Common myeloid progenitor, CD34-positive (primary cell): ENCODE results near the gene TNFSF13.
"Not testable (repeated sequence)": the region's sequence is repeated elsewhere in the genome, so short reads cannot be mapped to it uniquely, and the experiment has no call there.

ENCODE experiments used
- CTCF ChIA-PET: fragments of 350-600 bp; sonication (Branson Sonifier 250); formaldehyde crosslinking; loops from one replicate; lab custom pipeline; 2021; ENCODE audit warnings: antibody characterized with exemption; lab: Charles Lee
- POLR2A ChIA-PET: fragments of 350-600 bp; sonication (Branson Sonifier 250); formaldehyde crosslinking; loops from one replicate; lab custom pipeline; 2021; ENCODE audit warnings: antibody characterized with exemption; lab: Charles Lee
- DNase-seq, 3 donors: peaks; one replicate each; pipeline versions ENCODE4 v3.0.0 to v3.0.0-alpha.2; 2013
- H3K27ac ChIP-seq, 2 experiments: 1 replicate in 1 of 2; 2 replicates in 1 of 2; pipeline ENCODE4 v1.7.0; 2013; ENCODE audit warnings: inconsistent platforms in 2 of 2, low read length in 2 of 2, mild to moderate bottlenecking in 2 of 2, low read depth in 1 of 2, moderate library complexity in 1 of 2; ENCODE audit not compliant: severe bottlenecking in 2 of 2, insufficient read depth in 1 of 2, poor library complexity in 1 of 2
- H3K27me3 ChIP-seq, 5 experiments: replicated peaks in 2 of 5; 1 replicate in 3 of 5; 2 replicates in 2 of 5; pipeline versions ENCODE4 v1.6.1 to v1.7.0; 2013; ENCODE audit warnings: low read length in 4 of 5, mild to moderate bottlenecking in 2 of 5, moderate library complexity in 2 of 5, inconsistent platforms in 1 of 5; ENCODE audit not compliant: insufficient read depth in 5 of 5, control insufficient read depth in 4 of 5
- H3K36me3 ChIP-seq, 4 experiments: 1 replicate in 2 of 4; 2 replicates in 2 of 4; pipeline versions ENCODE4 v1.6.1 to v1.7.0; 2013; ENCODE audit warnings: low read length in 3 of 4, control low read depth in 1 of 4, mild to moderate bottlenecking in 1 of 4; ENCODE audit not compliant: control insufficient read depth in 4 of 4, insufficient read depth in 4 of 4
- H3K4me1 ChIP-seq, 4 experiments: 1 replicate in 3 of 4; 2 replicates in 1 of 4; pipeline versions ENCODE4 v1.6.1 to v1.7.1; 2013; ENCODE audit warnings: low read length in 3 of 4, mild to moderate bottlenecking in 3 of 4, control low read depth in 1 of 4, inconsistent platforms in 1 of 4, moderate library complexity in 1 of 4; ENCODE audit not compliant: control insufficient read depth in 4 of 4, insufficient read depth in 4 of 4; ENCODE audit errors: control extremely low read depth in 1 of 4
- H3K4me3 ChIP-seq, 7 experiments: 1 replicate in 4 of 7; 2 replicates in 3 of 7; pipeline versions ENCODE4 v1.5.1 to v1.7.0; 2013; ENCODE audit warnings: mild to moderate bottlenecking in 7 of 7, low read length in 6 of 7, moderate library complexity in 6 of 7, inconsistent platforms in 2 of 7, low read depth in 2 of 7, control low read depth in 1 of 7; ENCODE audit not compliant: insufficient read depth in 4 of 7, control insufficient read depth in 1 of 7; ENCODE audit errors: extremely low read depth in 1 of 7
- H3K9me3 ChIP-seq, 5 experiments: 1 replicate in 4 of 5; 2 replicates in 1 of 5; pipeline versions ENCODE4 v1.6.1 to v1.7.1; 2013; ENCODE audit warnings: low read length in 4 of 5, mild to moderate bottlenecking in 2 of 5, inconsistent platforms in 1 of 5, low read depth in 1 of 5, moderate library complexity in 1 of 5; ENCODE audit not compliant: control insufficient read depth in 4 of 5, insufficient read depth in 2 of 5; ENCODE audit errors: control extremely low read depth in 1 of 5
- WGBS: methylation state at CpG from one replicate; pipeline ENCODE4 v1.1.5; 2013; ENCODE audit not compliant: insufficient coverage; 5-methylcytosine and 5-hydroxymethylcytosine counted together

TNFSF13 gene

DNA sequence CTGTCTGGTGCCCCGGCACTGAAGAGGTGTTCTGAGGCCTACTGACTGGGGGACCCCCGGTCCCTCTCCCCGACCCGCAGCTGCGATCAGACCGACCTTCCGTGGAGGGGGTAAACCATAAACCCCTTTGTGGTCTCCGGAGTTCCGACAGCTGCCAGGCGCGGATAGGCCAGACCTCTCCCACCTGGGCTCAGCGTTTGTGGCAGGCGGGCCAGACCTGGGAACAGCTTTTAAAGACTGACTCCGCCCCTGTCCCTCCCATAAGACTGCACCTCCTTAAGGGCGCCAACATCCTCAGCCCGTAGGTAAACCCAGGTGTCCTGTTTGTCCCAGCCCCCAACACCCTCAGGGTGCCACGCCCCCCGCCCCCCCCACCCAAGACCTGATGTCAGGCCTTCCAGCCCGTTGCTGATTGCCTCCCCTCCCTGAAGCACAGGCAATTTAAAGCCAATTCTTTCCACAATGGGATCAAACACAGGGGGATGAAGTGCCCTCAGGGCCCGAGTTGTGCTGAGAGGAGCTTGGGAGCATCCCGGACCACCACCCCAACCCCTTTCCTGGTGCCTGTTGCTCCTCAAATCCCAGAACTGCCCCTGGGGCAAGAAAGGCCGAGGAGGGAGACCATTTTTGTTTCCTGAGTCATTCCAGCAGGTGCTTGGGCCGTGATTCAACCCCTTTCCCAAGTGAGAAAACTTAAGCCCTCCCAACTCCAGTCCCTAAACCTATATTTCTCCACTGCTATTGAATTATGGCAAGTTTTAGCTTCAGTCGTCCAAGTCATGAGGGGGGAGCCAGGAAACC lies 31.5 kb downstream of the TNFSF13 start, which contains the start of gene SOX15:
TSS of gene SOX15 (minus strand) at position 204 of the 801 bp plus-strand sequence. CDS start 418 bp downstream, outside the sequence.
- Histone ChIP-seq H3K27ac (no peak within 1 kb of the TSS), H3K27me3 (no peaks in the 10 kb centered on the region), H3K4me1 (peaks cover 0 to 22% (median 11%) of the 10 kb centered on the region in 4 experiments), H3K4me3 (peak within 1 kb of the TSS in 2 of 7 experiments; percentile 28 to 40), H3K9me3 (no peaks in the 10 kb centered on the region), H3K36me3 (peaks cover 23 to 90% (median 53%) of the 10 kb centered on the region in 4 experiments)
- no peak for DNase-seq
- CTCF ChIA-PET = interaction anchor here (0.8 to 7.6 kb wide), 18 partner anchors 10 to 235 kb away, joined by 3 to 58 read pairs (median 6); partner anchors contain the start of genes CD68, SENP3, TMEM95 and TP53
- POLR2A ChIA-PET = interaction anchor here (0.6 to 1.1 kb wide), 3 partner anchors 10 to 98 kb away, joined by 3 to 4 read pairs (median 3); partner anchors contain the start of gene CD68
- 85% methylated on average over 18 of the region's 24 CpGs for WGBS

DNA sequence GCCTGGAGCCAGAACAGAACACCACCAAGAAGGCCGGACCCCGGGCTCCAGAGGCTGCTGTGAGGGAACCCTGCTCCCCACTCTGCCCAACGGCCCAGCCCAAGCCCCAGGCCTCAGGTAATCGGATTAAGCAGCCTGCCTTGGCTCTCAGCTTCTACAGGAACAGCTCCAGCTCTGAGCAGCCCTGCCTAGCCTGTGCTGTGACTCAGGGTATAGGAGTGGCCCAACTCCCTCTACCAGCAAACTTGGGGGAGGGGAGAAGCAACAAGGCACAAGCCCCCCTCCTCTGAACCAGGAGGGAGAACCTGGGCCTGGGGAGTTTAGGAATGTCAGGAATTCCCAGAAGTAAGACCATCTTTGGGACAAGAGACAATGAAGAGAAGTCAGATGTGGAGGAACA lies 32.2 kb downstream of the TNFSF13 start:
- Histone ChIP-seq H3K9me3 (no peaks in the 10 kb centered on the region), H3K4me3 (no peak overlapping the region), H3K27me3 (no peaks in the 10 kb centered on the region), H3K36me3 (peaks cover 27 to 96% (median 59%) of the 10 kb centered on the region in 4 experiments), H3K4me1 (peaks cover 0 to 16% (median 7%) of the 10 kb centered on the region in 4 experiments), H3K27ac (no peak overlapping the region)
- CTCF ChIA-PET = interaction anchor here (0.8 to 7.6 kb wide), 8 partner anchors 10 to 97 kb away, joined by 3 to 58 read pairs (median 12); partner anchors contain the start of genes CD68 and TP53
- WGBS = 97% methylated on average over 4 of the region's 4 CpGs
- no peak for DNase-seq
- POLR2A ChIA-PET = interaction anchor here (0.9 kb wide), 1 partner anchor 97 kb away, joined by 3 read pairs; no protein-coding TSS in a partner anchor

DNA sequence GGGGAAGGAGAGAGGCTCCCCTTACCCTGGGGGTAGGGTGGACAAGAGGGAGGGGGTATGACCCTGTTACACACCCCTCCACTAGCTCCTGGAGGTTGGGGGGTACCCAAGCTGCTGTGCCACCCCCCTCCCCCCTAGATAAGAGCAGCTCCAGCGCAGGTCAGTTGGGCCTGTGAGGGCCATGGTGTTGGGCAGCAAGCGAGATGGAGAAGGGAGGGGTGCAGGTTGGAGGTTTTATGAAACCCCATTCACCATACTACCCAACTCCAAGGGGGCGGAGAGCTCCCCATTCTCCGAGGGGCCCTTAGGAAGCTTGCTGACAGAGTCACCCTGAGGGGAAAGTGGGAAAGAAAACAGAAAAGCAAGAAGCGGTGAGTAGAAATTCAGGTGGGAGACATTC lies 33.0 kb downstream of the TNFSF13 start:
- DNase-seq = no peak
- peaks cover 0 to 15% (median 5%) of the 10 kb centered on the region in 4 experiments for H3K4me1 ChIP-seq
- no peaks in the 10 kb centered on the region for H3K27me3 ChIP-seq
- ChIA-PET POLR2A (no interaction called here), CTCF (interaction anchor here (0.6 to 2.2 kb wide), 5 partner anchors 8 to 71 kb away, joined by 3 to 9 read pairs (median 4); partner anchors contain the start of gene MPDU1)
- H3K4me3 ChIP-seq = no peak overlapping the region
- no CpG with 5 or more reads among the region's 5 CpGs for WGBS
- H3K27ac ChIP-seq = no peak overlapping the region
- peaks cover 32 to 97% (median 63%) of the 10 kb centered on the region in 4 experiments for H3K36me3 ChIP-seq
- H3K9me3 ChIP-seq = no peaks in the 10 kb centered on the region

DNA sequence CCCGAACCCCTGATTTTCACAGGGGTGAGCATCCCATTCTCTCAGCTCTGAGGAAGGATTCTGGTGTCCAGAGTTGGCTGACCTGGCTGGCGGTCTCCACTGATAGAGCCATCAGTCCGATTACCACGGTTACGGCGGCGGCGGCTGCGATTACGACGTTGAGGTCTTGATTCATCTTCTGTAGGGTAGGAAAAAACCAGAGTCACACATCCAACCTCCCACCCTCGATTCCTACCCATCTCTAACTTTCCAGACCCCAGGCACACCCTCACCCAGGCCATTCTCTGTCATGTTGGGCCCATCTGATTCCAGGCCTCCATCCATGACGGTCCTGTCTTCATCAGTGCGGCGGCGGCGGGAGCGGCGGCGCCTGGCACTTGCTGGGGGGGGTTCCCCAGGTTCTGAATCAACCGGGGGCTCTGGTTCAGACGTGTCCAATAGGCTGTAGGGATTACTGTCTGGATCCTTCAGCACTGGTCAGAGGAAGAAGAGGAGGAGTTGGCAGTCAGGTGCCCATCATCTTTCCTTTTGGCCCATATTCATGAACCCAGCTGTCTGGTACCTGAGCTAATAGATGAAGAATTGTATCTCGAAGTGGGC lies 34.0 kb downstream of the TNFSF13 start:
- Histone ChIP-seq H3K36me3 (peaks cover 32 to 94% (median 60%) of the 10 kb centered on the region in 4 experiments), H3K27ac (no peak overlapping the region), H3K4me3 (no peak overlapping the region), H3K4me1 (peaks cover 0 to 15% (median 5%) of the 10 kb centered on the region in 4 experiments), H3K9me3 (no peaks in the 10 kb centered on the region), H3K27me3 (no peaks in the 10 kb centered on the region)
- no peak for DNase-seq
- WGBS = 97% methylated on average over 13 of the region's 23 CpGs
- POLR2A ChIA-PET = interaction anchor here (1.0 kb wide), 1 partner anchor 13 kb away, joined by 4 read pairs; the partner anchor contains the start of gene CD68
- CTCF ChIA-PET = interaction anchor here (1.0 to 2.2 kb wide), 7 partner anchors 9 to 77 kb away, joined by 3 to 9 read pairs (median 4); partner anchors contain the start of gene MPDU1

DNA sequence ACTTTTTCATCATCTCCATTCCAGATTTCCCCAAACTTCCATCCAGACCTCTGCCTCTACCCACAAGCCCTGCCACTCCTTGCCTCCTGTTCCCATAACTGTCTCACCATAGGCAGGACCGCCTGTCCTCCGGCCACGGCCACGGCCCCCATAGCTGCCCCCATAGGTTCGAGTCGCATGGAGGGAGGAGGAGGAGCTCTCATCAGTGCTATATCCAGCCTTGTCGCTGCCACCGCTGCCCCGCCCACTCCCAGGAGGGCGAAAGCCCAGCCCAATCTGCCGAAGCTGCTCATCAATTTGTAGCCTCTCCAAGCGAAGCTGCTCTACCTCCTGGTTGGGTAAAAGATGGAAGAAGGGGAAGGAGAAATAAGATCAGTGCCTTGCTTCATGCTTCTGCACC lies 34.7 kb downstream of the TNFSF13 start:
- Histone ChIP-seq H3K27me3 (no peaks in the 10 kb centered on the region), H3K4me3 (no peak overlapping the region), H3K36me3 (peaks cover 32 to 86% (median 56%) of the 10 kb centered on the region in 4 experiments), H3K27ac (no peak overlapping the region), H3K9me3 (no peaks in the 10 kb centered on the region), H3K4me1 (peaks cover 0 to 11% (median 5%) of the 10 kb centered on the region in 4 experiments)
- WGBS = 98% methylated on average over 6 of the region's 12 CpGs
- ChIA-PET POLR2A (interaction anchor here (1.0 kb wide), 1 partner anchor 14 kb away, joined by 4 read pairs; the partner anchor contains the start of gene CD68), CTCF (interaction anchor here (1.0 to 2.2 kb wide), 5 partner anchors 9 to 78 kb away, joined by 3 to 9 read pairs (median 4); partner anchors contain the start of gene MPDU1)
- DNase-seq = no peak

DNA sequence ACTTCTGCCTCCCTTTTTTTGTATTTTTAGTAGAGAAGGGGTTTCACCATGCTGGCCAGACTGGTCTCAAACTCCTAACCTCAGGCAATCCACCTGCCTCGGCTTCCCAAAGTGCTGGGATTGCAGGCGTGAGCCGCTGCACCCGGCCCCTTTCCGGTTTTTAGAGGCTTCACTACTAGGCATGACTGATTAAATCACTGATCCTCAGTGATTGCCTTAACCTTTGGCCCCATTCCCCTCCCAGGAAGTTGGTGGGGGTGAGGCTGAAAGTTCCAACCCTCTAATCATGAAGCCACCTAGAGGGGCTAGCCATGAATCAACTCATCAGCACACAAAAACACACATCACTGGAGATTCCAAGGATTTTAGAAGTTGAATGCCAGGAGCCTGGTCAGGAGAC lies 39.0 kb downstream of the TNFSF13 start:
- H3K4me1 ChIP-seq, POLR2A ChIA-PET, H3K27me3 ChIP-seq, H3K4me3 ChIP-seq, H3K9me3 ChIP-seq, DNase-seq, H3K27ac ChIP-seq: not testable (repeated sequence)
- CTCF ChIA-PET = interaction anchor here (2.2 kb wide), 1 partner anchor 12 kb away, joined by 6 read pairs; no protein-coding TSS in a partner anchor
- WGBS = 73% methylated on average over 2 of the region's 5 CpGs
- H3K36me3 ChIP-seq = peaks cover 29 to 84% (median 54%) of the 10 kb centered on the region in 4 experiments
